ENCODE measurements around the gene PRRX2. TPM values are rescaled to one million over a fixed set of nuclear protein-coding genes. Genes with fewer than 3 reads are reported as not detected.

PRRX2 gene
- total RNA-seq, 1 donor from 2014 or later: 43.7 TPM

- H3K36me3 ChIP-seq: no peaks in the 10 kb centered on the region
- no peaks in the 10 kb centered on the region for H3K4me1 ChIP-seq
- intact Hi-C loops (cut with DNase I): no loop called here
- DNase-seq (ENCODE audit: extremely low spot score in 2 of 2): no peak
- TF ChIP-seq POLR2AphosphoS5 (IDR thresholded peaks at IDR 0.05; ENCODE audit: insufficient read depth in 1 of 2, low read depth in 1 of 2) (no peak), POLR2A (IDR thresholded peaks at IDR 0.05) (no peak), CTCF (IDR thresholded peaks at IDR 0.05) (no peak)
- H3K9me3 ChIP-seq: no peaks in the 10 kb centered on the region
- no peaks in the 10 kb centered on the region for H3K27me3 ChIP-seq
- H3K27ac ChIP-seq: no peak overlapping the region
- H3K4me3 ChIP-seq: no peak overlapping the region
Measured at GRCh38 chr9:129769669-129770068, 104.2 kb downstream of the PRRX2 start.

GRCh38 chr9:129770741-129771140 lies 105.3 kb downstream of the PRRX2 start:
- no peak for DNase-seq (ENCODE audit: extremely low spot score in 2 of 2)
- H3K4me1 ChIP-seq: no peaks in the 10 kb centered on the region
- intact Hi-C loops (cut with DNase I): no loop called here
- TF ChIP-seq POLR2A (IDR thresholded peaks at IDR 0.05) (no peak), POLR2AphosphoS5 (IDR thresholded peaks at IDR 0.05; ENCODE audit: insufficient read depth in 1 of 2, low read depth in 1 of 2) (no peak), CTCF (IDR thresholded peaks at IDR 0.05) (no peak)
- no peaks in the 10 kb centered on the region for H3K9me3 ChIP-seq
- no peaks in the 10 kb centered on the region for H3K27me3 ChIP-seq
- no peak overlapping the region for H3K27ac ChIP-seq
- H3K36me3 ChIP-seq: no peaks in the 10 kb centered on the region
- H3K4me3 ChIP-seq: no peak overlapping the region

Other genes starting within 250 kb of the PRRX2 start
- not detected for gene C9orf50, start 44.5 kb upstream of the PRRX2 start, total RNA-seq
- 15.5 TPM for gene NTMT1, start 39.5 kb upstream of the PRRX2 start, total RNA-seq
- gene ASB6, start 23.5 kb upstream of the PRRX2 start, total RNA-seq: 18.9 TPM
- 18.9 TPM for gene PTGES, start 87.4 kb downstream of the PRRX2 start, total RNA-seq
- gene TOR1B, start 137.5 kb downstream of the PRRX2 start, total RNA-seq: 14.5 TPM
- 30.0 TPM for gene TOR1A, start 158.5 kb downstream of the PRRX2 start, total RNA-seq
- 36.6 TPM for gene C9orf78, start 169.6 kb downstream of the PRRX2 start, total RNA-seq
- 29.5 TPM for gene USP20, start 169.8 kb downstream of the PRRX2 start, total RNA-seq